CD4-positive, alpha-beta T cell treated with Interleukin-15 for 1 hour (primary cell): ENCODE data around the gene NANS.
"Not testable (repeated sequence)": the region's sequence is repeated elsewhere in the genome, so short reads cannot be mapped to it uniquely, and the experiment has no call there.

Experiments used
- DNase-seq: peaks from one replicate; pipeline ENCODE4 v3.0.0-alpha.2; 2020

NANS gene

GRCh38 chr9:98081477-98082219, 25.1 kb downstream of the NANS start:
- DNase-seq = no peak

- DNase-seq = no peak
Measured at GRCh38 chr9:98083061-98083501, 26.5 kb downstream of the NANS start.

- no peak for DNase-seq
Measured at GRCh38 chr9:98083566-98084183, 27.1 kb downstream of the NANS start.

GRCh38 chr9:98084396-98084795, 27.9 kb downstream of the NANS start:
- DNase-seq = no peak

DNA sequence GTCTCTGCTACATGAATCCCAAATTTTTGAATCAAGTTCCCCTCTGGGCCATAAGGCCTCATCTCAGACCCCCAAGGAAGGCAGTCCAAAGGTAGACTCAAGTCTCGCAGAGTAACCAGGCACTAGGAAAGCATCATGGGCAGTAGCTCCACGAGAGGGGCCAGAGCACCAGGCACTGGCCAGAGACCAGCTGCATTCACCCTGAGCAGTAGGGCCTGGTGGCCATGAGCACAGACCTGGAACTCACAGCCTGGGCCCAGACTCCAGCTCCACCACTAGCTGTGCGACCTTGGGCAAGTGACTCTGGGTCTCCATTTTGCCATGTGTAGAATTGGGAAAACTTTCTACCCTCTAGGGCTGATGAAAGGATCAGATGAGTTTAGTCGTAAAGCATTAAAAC, 28.5 kb downstream of the NANS start:
- no peak for DNase-seq

- no peak for DNase-seq
Measured at GRCh38 chr9:98085944-98086343, 29.4 kb downstream of the NANS start.

GRCh38 chr9:98086461-98086860, 29.9 kb downstream of the NANS start:
- DNase-seq = no peak

- DNase-seq = peak; percentile 74
Measured at GRCh38 chr9:98087420-98088354, 31.2 kb downstream of the NANS start.

- DNase-seq = not testable (repeated sequence)
Measured at GRCh38 chr9:98090674-98091073, 34.1 kb downstream of the NANS start.

- DNase-seq = no peak
Measured at GRCh38 chr9:98091735-98092612, 35.4 kb downstream of the NANS start.

DNA sequence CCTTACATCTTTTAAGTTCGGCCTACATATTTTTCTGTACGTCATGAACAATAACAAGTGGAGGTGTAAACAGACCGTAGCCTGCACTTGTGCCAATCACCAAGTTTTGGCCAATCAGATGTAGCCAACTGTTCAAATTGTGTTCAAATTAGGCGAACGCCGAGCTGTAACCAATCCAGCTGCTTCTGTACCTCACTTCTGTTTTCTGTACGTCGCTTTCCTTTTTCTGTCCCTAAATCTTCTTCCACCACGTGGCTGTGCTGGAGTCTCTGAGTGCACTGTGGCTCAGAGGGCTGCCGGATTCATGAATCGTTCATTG, 36.0 kb downstream of the NANS start:
- peak; percentile 37 for DNase-seq

- no peak for DNase-seq
Measured at GRCh38 chr9:98094316-98094715, 37.8 kb downstream of the NANS start.

- no peak for DNase-seq
Measured at GRCh38 chr9:98094851-98095250, 38.3 kb downstream of the NANS start.

DNA sequence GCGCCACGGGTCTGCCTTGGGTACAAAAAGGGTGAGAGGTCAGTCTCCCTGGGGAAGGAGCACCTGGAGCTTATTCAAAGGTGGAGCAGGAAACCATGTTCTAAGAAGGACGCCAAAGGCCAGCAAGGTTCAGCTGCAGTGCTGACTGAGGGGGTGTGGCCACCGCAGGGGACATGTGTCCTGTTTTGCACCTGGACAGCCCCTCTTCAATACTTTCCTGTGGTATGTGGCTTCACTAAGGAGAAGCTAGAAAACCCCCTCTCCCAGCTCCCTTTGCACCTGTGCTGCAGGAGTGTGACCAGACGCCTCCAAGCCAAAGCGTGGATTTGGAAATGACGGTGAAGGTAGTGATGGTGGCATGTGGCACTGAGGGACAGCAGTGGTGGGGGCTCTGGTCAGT, 38.9 kb downstream of the NANS start:
- no peak for DNase-seq

- DNase-seq = no peak
Measured at GRCh38 chr9:98096091-98096490, 39.6 kb downstream of the NANS start.

GRCh38 chr9:98097836-98098235, 41.3 kb downstream of the NANS start:
- peak; percentile 41 for DNase-seq

DNA sequence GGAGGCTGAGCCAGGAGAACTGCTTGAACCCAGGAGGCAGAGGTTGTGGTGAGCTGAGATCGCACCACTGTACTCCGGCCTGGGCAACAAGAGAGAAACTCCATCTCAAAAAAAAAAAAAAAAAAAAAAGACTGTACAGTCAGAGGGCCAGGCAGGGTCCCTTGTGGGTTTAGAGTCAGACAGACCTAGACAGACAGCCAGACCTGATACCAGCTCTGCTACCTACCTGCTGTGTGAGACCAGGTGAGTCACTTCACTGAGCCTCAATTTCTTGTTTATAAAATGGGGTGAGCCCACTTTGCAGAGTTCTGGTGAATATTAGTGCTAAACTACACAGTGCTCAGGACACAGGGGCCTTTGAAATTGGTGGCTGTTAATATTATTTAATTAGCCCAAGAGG, 42.8 kb downstream of the NANS start:
- DNase-seq = peak; percentile 57

DNA sequence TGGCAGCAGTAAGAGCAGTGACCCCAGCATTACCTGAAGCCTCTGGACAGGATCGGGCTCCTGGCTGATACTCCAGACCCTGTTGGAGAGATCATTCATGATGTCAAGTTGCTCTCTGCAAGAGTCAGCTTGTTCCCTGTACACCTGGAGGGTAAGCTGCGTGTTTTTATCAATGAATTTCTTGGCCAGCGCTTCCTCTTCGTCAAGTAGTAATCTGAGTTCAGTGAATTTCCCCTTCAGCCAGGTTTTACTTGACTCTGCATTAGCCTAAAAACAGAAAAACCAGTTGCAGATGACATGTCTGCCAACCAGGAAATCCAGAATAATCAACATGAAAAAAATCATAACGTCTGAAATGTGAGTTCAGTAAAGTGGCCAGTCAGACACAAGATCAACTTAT, 43.4 kb downstream of the NANS start:
- no peak for DNase-seq

GRCh38 chr9:98100456-98100855, 43.9 kb downstream of the NANS start:
- no peak for DNase-seq

DNA sequence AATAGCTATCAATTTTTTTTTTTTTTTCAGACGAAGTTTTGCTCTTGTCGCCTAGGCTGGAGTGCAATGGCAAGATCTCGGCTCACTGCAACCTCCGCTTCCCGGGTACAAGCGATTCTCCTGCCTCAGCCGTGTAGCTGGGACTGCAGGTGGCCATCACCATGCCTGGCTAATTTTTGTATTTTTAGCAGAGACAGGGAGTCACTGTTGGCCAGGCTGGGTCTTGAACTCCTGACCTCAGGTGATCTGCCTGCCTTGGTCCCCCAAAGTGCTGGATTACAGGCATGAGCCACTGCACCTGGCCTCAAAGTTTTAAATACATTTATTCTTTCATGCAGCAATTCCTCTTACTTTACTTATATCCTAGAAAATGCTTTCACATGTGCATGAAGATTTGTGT, 44.9 kb downstream of the NANS start:
- DNase-seq = no peak

DNA sequence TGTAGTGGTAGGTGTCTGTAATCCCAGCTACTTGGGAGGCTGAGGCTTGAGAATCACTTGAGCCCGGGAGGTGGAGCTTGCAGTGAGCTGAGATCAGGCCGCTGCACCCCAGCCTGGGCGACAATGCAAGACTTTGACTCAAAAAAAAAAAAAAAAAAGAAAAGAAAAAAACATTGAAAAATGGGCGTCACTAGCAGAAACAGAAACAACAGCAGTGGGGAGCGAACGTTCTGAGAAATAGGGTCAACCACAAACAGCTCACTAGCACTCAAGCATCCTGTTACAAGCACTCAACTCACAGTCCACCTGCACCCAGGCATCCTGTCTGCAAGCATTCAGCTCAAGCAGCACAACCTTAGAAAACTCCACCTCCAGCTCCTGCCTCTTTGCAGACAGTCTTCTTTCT, 45.3 kb downstream of the NANS start:
- peak; percentile 92 for DNase-seq

DNA sequence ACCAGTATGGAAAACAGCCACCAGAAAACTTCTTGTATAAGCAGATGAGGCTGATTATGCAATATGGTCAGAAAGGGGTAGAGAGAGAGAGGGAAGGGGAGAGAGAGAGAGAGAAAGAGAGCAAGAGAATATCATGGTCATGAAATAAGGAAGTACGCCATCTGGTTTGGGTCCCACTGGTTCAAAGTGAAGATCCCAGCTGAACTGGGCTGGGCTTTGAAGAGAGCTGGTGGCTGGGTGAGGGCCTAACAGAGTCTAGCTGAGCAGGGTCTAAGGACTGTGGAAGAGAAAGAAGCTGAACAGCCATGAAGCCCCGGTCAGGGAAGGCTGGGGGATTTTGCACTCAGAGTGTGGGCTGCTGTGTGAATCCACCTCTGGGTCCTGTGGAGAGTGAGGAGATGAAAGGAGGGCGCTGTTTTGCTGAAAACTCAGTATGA, 47.9 kb downstream of the NANS start:
- DNase-seq = peak; percentile 26

DNA sequence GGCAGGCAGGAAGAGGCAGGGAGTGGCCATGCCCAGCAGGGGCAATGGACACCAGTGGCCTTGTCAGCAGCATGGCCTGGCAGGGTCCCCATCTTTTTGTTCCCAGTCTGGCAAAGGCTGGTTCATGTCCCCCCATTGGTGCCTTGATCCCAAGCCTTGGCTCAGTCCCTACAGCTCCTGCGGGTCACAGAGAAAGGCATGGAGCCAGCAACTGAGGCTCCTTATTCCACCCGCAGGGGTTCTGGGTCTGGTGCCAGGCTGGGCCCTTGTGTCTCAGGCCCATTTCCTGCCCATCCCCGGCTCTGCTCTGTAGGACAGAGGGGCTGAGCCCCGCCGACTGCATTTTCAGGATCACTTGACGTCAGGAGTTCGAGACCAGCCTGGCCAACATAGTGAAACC, 48.5 kb downstream of the NANS start:
- DNase-seq = no peak
